GM23248 (cell line): ENCODE results near the gene IFNA1.

Experiments used
- EZH2 ChIP-seq: fragments of 200-600 bp; sonication (generic); IDR thresholded peaks from 2 replicates; pipeline ENCODE4 v1.6.1; 2018; ENCODE audit warnings: antibody characterized with exemption, mild to moderate bottlenecking; ENCODE audit not compliant: insufficient read depth, poor library complexity, severe bottlenecking
- EZH2phosphoT487 ChIP-seq: fragments of 200-600 bp; sonication (generic); IDR thresholded peaks from 2 replicates; pipeline ENCODE4 v1.6.1; 2018; ENCODE audit warnings: antibody characterized with exemption, moderate library complexity, mild to moderate bottlenecking, low read depth; ENCODE audit not compliant: insufficient read depth

GRCh38 chr9:21404146-21404545 lies 36.1 kb upstream of the IFNA1 start:
- no peak for TF ChIP-seq EZH2
- no peak for TF ChIP-seq EZH2phosphoT487
